ENCODE results near the gene ARHGEF17. TPM values are rescaled to one million over a fixed set of nuclear protein-coding genes. Genes with fewer than 3 reads are reported as not detected.

ARHGEF17 gene
- total RNA-seq, 3 donors from 2014 or later (not counting 1 experiment from before 2014, with no cell fraction given): 0.02 to 0.88 (median 0.50) TPM

DNA sequence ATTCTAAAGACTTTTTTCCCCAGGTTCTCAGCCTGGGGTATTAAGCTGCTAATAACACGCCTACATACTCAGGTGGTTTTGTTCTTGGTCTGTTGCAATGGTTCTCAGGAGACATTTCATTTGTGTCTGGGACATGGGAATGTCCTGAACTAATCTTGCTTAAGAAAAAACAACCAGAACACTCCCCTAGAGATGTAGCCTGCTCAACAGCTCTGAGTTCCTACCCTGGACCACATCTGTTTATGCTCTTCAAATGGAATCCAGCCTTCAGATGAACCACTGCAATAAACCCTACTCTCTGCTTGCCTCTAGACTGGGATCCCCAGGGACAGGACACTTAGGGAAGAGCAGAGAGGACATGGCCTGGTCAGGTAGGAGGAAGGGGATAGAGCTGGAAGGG lies 98.1 kb downstream of the ARHGEF17 start:
- Mint-ChIP-seq H3K9me3 (no peaks in the 10 kb centered on the region), H3K27ac (no peak overlapping the region), H3K27me3 (ENCODE audit: low read depth in 2 of 2) (no peaks in the 10 kb centered on the region), H3K36me3 (no peaks in the 10 kb centered on the region), H3K4me3 (no peak overlapping the region), H3K4me1 (peaks cover 0 to 7% of the 10 kb centered on the region in 2 donors)
- H3K27me3 ChIP-seq (ENCODE audit: control insufficient read depth, insufficient read depth, low read length): no peaks in the 10 kb centered on the region
- intact Hi-C loops (cut with micrococcal nuclease): no loop called here
- DNase-seq (no peak), ATAC-seq (no peak)
- H3K4me1 ChIP-seq (ENCODE audit: control insufficient read depth, insufficient read depth, low read length): no peaks in the 10 kb centered on the region
- TF ChIP-seq, protein P1, sequence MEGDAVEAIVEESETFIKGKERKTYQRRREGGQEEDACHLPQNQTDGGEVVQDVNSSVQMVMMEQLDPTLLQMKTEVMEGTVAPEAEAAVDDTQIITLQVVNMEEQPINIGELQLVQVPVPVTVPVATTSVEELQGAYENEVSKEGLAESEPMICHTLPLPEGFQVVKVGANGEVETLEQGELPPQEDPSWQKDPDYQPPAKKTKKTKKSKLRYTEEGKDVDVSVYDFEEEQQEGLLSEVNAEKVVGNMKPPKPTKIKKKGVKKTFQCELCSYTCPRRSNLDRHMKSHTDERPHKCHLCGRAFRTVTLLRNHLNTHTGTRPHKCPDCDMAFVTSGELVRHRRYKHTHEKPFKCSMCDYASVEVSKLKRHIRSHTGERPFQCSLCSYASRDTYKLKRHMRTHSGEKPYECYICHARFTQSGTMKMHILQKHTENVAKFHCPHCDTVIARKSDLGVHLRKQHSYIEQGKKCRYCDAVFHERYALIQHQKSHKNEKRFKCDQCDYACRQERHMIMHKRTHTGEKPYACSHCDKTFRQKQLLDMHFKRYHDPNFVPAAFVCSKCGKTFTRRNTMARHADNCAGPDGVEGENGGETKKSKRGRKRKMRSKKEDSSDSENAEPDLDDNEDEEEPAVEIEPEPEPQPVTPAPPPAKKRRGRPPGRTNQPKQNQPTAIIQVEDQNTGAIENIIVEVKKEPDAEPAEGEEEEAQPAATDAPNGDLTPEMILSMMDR (IDR thresholded peaks at IDR 0.05): no peak
- H3K27ac ChIP-seq (ENCODE audit: low read length): no peak overlapping the region
- no peaks in the 10 kb centered on the region for H3K9me3 ChIP-seq (ENCODE audit: control insufficient read depth, insufficient read depth, low read length)
- H3K36me3 ChIP-seq (ENCODE audit: control insufficient read depth, insufficient read depth, low read length): peaks cover 35% of the 10 kb centered on the region
- H3K4me3 ChIP-seq (ENCODE audit: low read length): no peak overlapping the region
- no CpG with 5 or more reads among the region's 1 CpG for WGBS (ENCODE audit: insufficient coverage)

DNA sequence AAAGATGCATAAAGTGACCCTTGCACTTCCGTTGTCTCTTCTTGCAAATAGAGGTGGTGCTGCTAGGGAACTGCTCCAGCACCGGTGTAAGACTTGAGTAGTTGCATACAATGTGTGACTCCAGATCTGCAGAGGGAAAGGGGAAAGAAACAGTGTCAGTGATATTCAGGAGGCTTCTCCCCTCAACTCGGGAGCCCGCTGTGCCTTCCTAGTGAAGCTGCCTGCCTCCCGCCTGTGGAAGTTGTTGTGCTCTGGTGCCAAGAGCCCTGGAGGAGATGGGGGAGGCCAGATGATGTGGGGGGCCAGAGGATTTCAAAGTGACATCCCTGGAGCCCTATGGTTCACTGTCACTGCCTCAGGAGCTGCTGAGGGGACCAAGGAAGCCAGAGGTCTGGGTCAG lies 98.5 kb downstream of the ARHGEF17 start:
- Histone ChIP-seq H3K4me3 (ENCODE audit: low read length) (no peak overlapping the region), H3K27me3 (ENCODE audit: control insufficient read depth, insufficient read depth, low read length) (no peaks in the 10 kb centered on the region), H3K27ac (ENCODE audit: low read length) (no peak overlapping the region), H3K36me3 (ENCODE audit: control insufficient read depth, insufficient read depth, low read length) (peaks cover 35% of the 10 kb centered on the region), H3K9me3 (ENCODE audit: control insufficient read depth, insufficient read depth, low read length) (no peaks in the 10 kb centered on the region), H3K4me1 (ENCODE audit: control insufficient read depth, insufficient read depth, low read length) (no peaks in the 10 kb centered on the region)
- no peak for DNase-seq
- no peak overlapping the region for H3K27ac Mint-ChIP-seq
- no peak overlapping the region for H3K4me3 Mint-ChIP-seq
- no peak for ATAC-seq
- no peaks in the 10 kb centered on the region for H3K27me3 Mint-ChIP-seq (ENCODE audit: low read depth in 2 of 2)
- no peaks in the 10 kb centered on the region for H3K36me3 Mint-ChIP-seq
- intact Hi-C loops (cut with micrococcal nuclease): no loop called here
- 96% methylated on average over 5 of the region's 5 CpGs for WGBS (ENCODE audit: insufficient coverage)
- H3K4me1 Mint-ChIP-seq: peaks cover 0 to 7% of the 10 kb centered on the region in 2 donors
- H3K9me3 Mint-ChIP-seq: no peaks in the 10 kb centered on the region
- TF ChIP-seq, protein P1 (IDR thresholded peaks at IDR 0.05): no peak

DNA sequence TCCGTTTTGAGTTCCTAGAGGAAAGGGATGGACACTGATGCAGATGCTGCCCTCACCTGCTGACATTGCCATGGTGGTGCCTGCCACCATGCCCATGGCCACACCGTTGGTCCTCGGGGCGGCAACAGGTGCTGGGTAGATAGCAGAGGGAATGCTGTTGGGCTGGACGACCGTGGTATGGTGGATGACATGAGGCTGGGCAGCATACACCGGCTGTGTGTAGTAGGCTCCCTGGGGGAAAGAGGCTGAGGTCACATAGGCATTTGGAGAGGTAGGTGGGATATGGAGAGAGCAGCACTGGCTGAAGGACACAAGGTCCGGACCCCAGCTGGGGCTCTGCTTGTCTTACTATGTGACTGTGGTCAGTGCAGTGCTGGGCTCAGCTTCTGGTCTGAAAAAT lies 101.4 kb downstream of the ARHGEF17 start:
- H3K4me1 ChIP-seq (ENCODE audit: control insufficient read depth, insufficient read depth, low read length): no peaks in the 10 kb centered on the region
- WGBS (ENCODE audit: insufficient coverage): 96% methylated on average over 8 of the region's 8 CpGs
- H3K4me3 Mint-ChIP-seq: no peak overlapping the region
- no peak overlapping the region for H3K27ac ChIP-seq (ENCODE audit: low read length)
- TF ChIP-seq, protein P1 (IDR thresholded peaks at IDR 0.05): no peak
- no peak overlapping the region for H3K27ac Mint-ChIP-seq
- H3K9me3 ChIP-seq (ENCODE audit: control insufficient read depth, insufficient read depth, low read length): no peaks in the 10 kb centered on the region
- DNase-seq (no peak), ATAC-seq (no peak)
- no peaks in the 10 kb centered on the region for H3K36me3 Mint-ChIP-seq
- H3K9me3 Mint-ChIP-seq: no peaks in the 10 kb centered on the region
- H3K4me1 Mint-ChIP-seq: peaks cover 5 to 13% of the 10 kb centered on the region in 2 donors
- H3K36me3 ChIP-seq (ENCODE audit: control insufficient read depth, insufficient read depth, low read length): peaks cover 35% of the 10 kb centered on the region
- intact Hi-C loops (cut with micrococcal nuclease): no loop called here
- H3K27me3 ChIP-seq (ENCODE audit: control insufficient read depth, insufficient read depth, low read length): no peaks in the 10 kb centered on the region
- no peaks in the 10 kb centered on the region for H3K27me3 Mint-ChIP-seq (ENCODE audit: low read depth in 2 of 2)
- no peak overlapping the region for H3K4me3 ChIP-seq (ENCODE audit: low read length)

DNA sequence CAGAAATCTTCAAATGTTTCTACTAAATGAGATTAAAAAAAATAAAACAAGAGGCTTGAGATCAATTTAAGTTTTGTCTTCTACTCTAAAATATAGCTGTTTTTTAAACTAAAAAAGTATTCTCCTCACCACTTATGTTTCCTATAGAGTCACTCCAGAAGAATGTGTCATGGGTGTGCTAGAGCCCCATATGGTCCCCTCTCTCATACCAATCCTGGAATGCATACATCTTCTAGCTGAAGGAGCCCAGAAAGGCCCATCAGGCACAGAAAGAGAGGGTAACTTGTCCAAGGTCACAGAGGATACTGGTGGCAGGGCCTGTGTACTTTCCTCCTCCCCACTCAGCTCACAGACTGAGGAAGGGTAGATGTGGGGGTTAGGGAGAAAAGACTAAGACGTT lies 102.6 kb downstream of the ARHGEF17 start:
- intact Hi-C loops (cut with micrococcal nuclease): no loop called here
- 60% methylated on average over 1 of the region's 1 CpG for WGBS (ENCODE audit: insufficient coverage)
- peaks cover 13 to 22% of the 10 kb centered on the region in 2 donors for H3K4me1 Mint-ChIP-seq

More for the DNA sequence above, 102.6 kb downstream of the ARHGEF17 start:
- TF ChIP-seq, protein P1 (IDR thresholded peaks at IDR 0.05): no peak
- Mint-ChIP-seq H3K27me3 (ENCODE audit: low read depth in 2 of 2) (no peaks in the 10 kb centered on the region), H3K27ac (no peak overlapping the region), H3K36me3 (no peaks in the 10 kb centered on the region), H3K9me3 (no peaks in the 10 kb centered on the region), H3K4me3 (no peak overlapping the region)
- DNase-seq: no peak
- Histone ChIP-seq H3K9me3 (ENCODE audit: control insufficient read depth, insufficient read depth, low read length) (no peaks in the 10 kb centered on the region), H3K4me1 (ENCODE audit: control insufficient read depth, insufficient read depth, low read length) (no peaks in the 10 kb centered on the region), H3K27ac (ENCODE audit: low read length) (no peak overlapping the region), H3K4me3 (ENCODE audit: low read length) (no peak overlapping the region), H3K36me3 (ENCODE audit: control insufficient read depth, insufficient read depth, low read length) (peaks cover 25% of the 10 kb centered on the region), H3K27me3 (ENCODE audit: control insufficient read depth, insufficient read depth, low read length) (no peaks in the 10 kb centered on the region)
- ATAC-seq: no peak

Data from natural killer cell (primary cell).